Measurements from ENCODE around the gene LILRB5.

DNA sequence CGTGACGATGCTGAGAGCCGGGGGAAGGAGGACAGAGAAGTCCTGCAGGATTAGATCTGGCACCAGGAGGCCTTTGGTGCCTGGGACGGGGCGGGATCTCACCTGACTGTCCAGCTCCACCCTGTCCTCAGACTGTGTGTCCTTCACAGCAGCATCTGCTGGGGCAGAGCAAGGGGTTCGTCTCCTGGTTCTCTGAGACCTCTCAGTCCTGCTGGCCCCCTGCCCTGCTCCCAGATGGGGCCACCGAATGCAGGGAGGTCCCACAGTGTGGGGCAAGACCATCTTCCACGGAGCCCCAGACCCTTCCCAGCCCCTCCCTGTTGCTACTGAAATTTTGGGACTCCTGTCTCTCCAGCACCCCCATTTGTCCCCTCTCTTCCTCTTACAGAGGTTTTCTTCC is 38.8 kb downstream of the LILRB5 start:
- TF ChIP-seq, protein P1, sequence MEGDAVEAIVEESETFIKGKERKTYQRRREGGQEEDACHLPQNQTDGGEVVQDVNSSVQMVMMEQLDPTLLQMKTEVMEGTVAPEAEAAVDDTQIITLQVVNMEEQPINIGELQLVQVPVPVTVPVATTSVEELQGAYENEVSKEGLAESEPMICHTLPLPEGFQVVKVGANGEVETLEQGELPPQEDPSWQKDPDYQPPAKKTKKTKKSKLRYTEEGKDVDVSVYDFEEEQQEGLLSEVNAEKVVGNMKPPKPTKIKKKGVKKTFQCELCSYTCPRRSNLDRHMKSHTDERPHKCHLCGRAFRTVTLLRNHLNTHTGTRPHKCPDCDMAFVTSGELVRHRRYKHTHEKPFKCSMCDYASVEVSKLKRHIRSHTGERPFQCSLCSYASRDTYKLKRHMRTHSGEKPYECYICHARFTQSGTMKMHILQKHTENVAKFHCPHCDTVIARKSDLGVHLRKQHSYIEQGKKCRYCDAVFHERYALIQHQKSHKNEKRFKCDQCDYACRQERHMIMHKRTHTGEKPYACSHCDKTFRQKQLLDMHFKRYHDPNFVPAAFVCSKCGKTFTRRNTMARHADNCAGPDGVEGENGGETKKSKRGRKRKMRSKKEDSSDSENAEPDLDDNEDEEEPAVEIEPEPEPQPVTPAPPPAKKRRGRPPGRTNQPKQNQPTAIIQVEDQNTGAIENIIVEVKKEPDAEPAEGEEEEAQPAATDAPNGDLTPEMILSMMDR (IDR thresholded peaks at IDR 0.05) = no peak
- no peak for TF ChIP-seq POLR2A (IDR thresholded peaks at IDR 0.05)

All from body of pancreas (tissue), 4 donors.